HG03095 (cell line): ENCODE results near the gene CAPZB.
A peak's percentile ranks its signal among the peaks of the same experiment; 100 is the strongest.
"Not testable (repeated sequence)": the region's sequence is repeated elsewhere in the genome, so short reads cannot be mapped to it uniquely, and the experiment has no call there.

Experiments used
- ATAC-seq: cut with Tn5 transposase; IDR thresholded peaks from one replicate; pipeline ENCODE4 v1.9.1; 2021; ENCODE audit warnings: moderate library complexity; ENCODE audit not compliant: unreplicated experiment

Gene CAPZB

GRCh38 chr1:19485362-19486187 lies at the start of gene CAPZB:
Gene CAPZB, minus strand, starts transcription at chr1:19485539. Its CDS starts 101 bp downstream, at chr1:19485438.
- ATAC-seq: peak; percentile 74

- ATAC-seq: no peak
Observed at GRCh38 chr1:19534281-19534680, 48.9 kb upstream of the CAPZB start.

GRCh38 chr1:19533626-19534025 lies 48.3 kb upstream of the CAPZB start:
- ATAC-seq: no peak

DNA sequence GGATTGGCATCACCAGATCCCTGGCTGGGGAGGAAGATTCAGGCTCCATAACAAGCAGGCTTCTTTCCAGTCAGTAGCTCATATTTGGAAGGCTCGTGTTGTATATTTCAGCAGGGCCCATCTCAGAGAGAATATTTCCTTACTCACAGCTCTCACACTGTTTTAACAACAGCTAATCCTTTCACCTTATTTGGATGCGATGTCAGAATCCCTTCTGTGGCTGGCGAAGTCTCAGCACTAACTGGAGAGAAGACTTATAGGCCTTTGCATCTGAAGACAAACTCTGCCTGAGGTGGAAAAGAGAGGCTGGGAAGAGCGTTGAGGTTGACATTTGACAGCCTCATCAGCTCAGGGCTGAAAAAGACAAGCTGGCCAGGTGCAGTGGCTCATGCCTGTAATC lies 47.2 kb upstream of the CAPZB start:
- ATAC-seq: no peak

GRCh38 chr1:19529664-19530063 lies 44.3 kb upstream of the CAPZB start:
- no peak for ATAC-seq

DNA sequence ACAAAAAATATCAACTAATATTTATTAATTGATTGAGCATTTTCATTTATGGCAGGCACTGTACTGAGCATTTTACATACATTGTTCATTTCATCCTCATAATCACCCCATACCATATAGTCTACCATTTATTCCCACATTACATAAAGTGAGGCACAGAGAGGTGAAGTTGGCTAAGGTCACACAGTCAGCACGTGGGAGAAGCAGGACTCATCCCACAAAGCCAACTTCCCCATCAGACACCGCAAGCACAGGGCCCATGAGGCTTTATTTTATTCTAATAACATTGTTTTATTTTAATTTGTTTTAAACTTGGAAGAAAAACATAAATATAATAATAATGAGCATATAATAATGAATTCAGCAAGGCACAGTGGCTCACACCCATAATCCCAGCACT lies 43.1 kb upstream of the CAPZB start:
- no peak for ATAC-seq

DNA sequence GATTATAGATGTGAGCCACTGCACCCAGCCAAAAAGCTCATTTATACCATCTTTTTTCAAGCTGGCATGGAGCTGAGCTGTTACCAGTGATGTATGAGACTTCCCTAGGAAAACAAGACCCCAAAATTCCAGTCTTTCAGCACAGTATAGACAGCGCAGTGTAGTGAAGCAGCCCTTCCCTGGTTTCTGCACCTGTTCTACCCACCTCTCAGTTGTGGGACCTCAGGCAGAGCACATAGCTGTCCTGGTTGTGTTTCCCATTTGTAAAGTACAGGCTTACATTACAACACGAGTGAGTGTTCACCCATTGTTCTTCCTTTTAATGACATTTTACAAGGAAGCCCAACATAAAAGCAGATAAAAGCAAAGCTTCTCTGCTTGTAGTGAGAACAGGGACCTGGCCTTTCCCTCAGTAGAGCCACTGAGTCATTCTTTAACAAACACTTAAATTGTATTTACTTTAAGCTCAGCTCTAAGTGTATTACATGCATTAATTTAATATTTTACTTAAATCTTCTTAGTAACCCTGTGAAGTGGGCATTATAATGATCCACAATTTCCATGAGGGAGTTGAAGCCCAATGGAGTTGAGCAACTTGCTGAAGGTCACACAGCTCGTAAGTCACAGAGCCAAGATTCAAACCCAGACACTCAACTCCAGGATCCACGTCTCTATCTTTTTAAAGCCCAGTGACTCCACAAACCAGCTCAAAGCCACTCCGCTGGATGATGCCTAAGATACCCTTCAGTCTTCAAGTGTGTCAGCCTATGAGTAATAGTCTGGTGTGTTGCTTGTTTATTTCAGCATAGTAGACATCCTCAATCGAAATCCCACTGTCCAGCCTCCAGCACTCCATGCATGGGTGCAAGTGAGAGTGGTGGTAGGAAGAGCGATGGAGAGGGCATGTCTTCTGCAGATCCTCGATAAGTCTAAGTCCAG lies 40.5 kb upstream of the CAPZB start:
- ATAC-seq: no peak

DNA sequence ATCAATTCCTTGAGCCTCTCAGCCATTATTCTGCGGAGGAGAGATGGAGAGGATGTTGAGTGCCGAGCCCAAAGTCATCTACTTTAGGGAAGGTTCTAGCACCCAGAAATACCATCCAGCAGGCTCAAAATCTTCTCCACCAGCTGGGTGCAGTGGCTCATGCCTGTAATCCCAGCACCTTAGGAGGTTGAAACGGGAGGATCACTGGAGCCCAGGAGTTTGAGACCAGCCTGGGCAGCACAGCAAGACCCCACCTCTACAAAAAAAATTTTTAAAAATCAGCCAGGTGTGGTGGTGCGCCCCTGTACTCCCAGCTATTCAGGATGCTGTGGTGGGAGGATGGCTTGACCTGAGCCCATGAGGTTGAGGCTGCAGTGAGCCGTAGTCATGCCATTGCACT lies 39.5 kb upstream of the CAPZB start:
- no peak for ATAC-seq

- ATAC-seq: not testable (repeated sequence)
Observed at GRCh38 chr1:19522570-19522969, 37.2 kb upstream of the CAPZB start.

DNA sequence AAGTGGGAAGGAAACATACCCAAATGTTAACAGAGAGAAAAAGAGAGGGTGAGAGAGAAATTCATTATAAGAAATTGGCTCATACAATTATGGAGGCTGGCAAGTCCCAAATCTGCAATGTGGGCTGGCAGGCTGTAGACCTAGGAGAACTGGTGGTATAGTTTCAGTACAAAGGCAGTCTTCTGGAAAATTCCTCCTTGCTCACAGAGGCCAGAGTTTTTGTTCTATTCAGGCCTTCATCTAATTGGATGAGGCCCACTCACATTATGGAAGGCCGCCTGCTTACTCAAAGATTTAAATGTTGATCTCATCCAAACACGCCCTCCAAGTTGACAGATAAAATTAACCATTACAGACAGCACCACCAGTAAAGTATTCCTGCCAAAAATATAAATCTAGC lies 36.1 kb upstream of the CAPZB start:
- no peak for ATAC-seq

GRCh38 chr1:19517017-19517416 lies 31.7 kb upstream of the CAPZB start:
- no peak for ATAC-seq

GRCh38 chr1:19515201-19515600 lies 29.9 kb upstream of the CAPZB start:
- ATAC-seq: no peak

DNA sequence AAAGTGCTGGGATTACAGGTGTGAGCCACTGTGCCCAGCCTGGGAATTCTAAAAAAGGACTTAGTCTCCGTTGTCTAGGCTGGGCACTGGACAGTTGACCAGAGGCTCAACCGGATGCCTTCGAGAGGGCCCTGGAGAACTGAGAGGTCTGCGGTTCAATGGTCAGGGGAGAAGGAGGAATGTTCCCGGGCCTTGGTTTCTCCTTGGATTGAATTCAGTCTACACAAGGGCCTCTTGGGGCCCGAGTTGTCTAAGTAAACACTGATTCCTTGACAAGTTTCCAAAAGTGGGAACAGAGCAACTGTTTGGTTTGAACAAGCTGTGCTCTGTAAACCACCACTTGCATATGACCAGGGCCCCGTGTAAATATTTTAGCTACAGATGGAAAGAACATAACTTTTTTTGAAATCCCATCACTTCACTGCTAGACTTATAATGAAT lies 29.1 kb upstream of the CAPZB start:
- ATAC-seq: no peak

GRCh38 chr1:19512545-19512944 lies 27.2 kb upstream of the CAPZB start:
- ATAC-seq: no peak

DNA sequence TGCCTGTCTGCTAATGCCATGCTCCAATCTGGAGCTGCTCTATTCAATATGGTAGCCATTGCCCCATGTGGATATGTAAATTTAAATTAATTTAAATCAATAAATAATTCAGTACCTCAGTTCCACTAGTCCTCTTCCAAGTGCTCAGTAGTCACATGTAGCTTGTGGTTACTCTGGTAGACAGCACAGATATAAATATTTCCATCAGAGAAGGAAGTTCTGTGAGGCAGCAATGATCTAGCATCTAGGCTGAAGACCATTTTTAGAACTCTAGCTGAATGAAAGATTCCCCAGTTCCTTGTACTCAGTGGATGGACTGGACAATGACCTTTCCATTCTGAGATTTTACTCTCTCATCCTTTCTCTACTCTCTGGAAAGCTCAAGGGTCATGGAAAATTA lies 25.8 kb upstream of the CAPZB start:
- no peak for ATAC-seq

DNA sequence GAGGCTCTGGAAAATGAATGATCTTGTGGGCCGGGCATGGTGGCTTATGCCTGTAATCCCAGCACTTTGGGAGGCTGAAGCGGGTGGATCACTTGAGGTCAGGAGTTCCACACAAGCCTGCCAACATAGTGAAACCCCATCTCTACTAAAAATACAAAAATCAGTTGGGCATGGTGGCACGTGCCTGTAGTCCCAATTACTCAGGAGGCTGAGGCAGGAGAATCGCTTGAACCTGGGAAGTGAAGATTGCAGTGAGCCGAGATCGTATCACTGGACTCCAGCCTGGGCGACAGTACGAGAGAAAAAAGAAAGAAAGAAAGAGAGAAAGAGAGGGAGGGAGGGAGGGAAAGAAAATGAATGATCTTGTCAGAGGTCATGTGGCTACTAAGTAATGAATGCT lies 24.3 kb upstream of the CAPZB start:
- ATAC-seq: not testable (repeated sequence)

- ATAC-seq: no peak
Observed at GRCh38 chr1:19507516-19507915, 22.2 kb upstream of the CAPZB start.

- no peak for ATAC-seq
Observed at GRCh38 chr1:19505693-19506457, 20.5 kb upstream of the CAPZB start.

- ATAC-seq: no peak
Observed at GRCh38 chr1:19504796-19505692, 19.7 kb upstream of the CAPZB start.

DNA sequence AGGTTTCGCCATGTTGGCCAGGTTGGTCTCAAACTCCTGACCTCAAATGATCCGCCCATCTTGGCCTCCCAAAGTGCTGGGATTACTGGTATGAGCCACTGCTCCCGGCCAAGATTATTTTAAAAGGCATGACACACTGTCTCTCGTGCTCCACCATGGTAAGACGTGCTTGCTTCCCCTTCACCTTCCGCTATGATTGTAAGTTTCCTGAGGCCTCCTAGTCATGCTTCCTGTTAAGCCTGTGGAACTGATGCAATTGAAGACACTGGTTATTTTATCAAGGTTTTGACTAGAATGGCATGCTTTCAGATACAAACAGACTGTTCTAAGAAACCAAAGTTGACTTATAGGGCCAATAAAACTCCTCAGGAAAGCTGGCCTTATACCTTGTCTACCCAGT lies 16.9 kb upstream of the CAPZB start:
- not testable (repeated sequence) for ATAC-seq
